ENCODE data around the gene SEC23A. TPM values are rescaled to one million over a fixed set of nuclear protein-coding genes. Genes with fewer than 3 reads are reported as not detected.

Gene SEC23A
- total RNA-seq, 5 donors from 2014 or later (not counting 1 experiment from before 2014, with no cell fraction given): 42.5 to 58.2 (median 49.3) TPM

DNA sequence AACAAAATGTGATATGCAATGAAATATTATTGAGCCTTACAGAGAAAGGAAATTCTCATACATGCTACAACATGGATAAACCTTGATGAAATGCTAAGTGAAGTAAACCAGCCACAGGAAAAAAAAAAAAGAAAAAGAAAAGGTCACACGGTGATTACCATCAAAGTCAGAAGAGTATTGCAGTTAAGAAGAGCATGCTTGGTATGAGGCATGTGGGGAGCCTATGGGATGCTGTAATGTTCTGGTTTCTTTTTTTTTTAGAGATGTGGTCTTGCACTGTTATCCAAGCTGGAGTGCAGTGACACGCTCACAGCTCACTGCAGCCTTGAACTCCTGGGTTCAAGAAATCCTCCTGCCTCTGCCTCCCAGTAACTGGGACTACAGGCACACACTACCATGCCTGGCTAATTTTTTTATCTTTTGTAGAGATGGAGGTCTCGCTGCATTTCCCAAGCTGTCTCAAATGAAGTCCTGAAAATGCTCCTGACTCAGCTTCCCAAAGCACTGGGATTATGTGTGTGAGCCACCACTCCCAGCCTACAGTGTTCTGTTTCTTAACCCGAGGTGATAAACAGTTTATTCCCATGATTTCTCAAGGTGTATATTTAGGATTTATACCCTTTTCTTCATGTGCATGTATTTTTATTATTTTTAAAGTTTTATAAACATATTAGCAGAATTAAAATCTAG is 96.2 kb downstream of the SEC23A start:
- Histone ChIP-seq H3K9me3 (no peaks in the 10 kb centered on the region), H3K4me1 (ENCODE audit: control insufficient read depth in 1 of 2, extremely low read depth in 1 of 2, insufficient read depth in 2 of 2, low read length in 2 of 2) (no peaks in the 10 kb centered on the region), H3K4me3 (ENCODE audit: control insufficient read depth in 1 of 2, extremely low read depth in 1 of 2, low read length in 1 of 2) (no peak overlapping the region), H3K27ac (ENCODE audit: low read length) (no peak overlapping the region), H3K36me3 (ENCODE audit: control insufficient read depth in 2 of 2, extremely low read depth in 1 of 2, insufficient read depth in 1 of 2, low read length in 1 of 2) (no peaks in the 10 kb centered on the region), H3K27me3 (replicated peaks in 1 of 2; ENCODE audit: control insufficient read depth in 2 of 2, extremely low read depth in 1 of 2, insufficient read depth in 2 of 2, low read length in 1 of 2) (peaks cover 0 to 3% of the 10 kb centered on the region in 2 experiments)
- Mint-ChIP-seq H3K9me3 (no peaks in the 10 kb centered on the region), H3K27ac (no peak overlapping the region), H3K27me3 (peaks cover 2 to 4% of the 10 kb centered on the region in 2 donors), H3K4me1 (no peaks in the 10 kb centered on the region), H3K36me3 (no peaks in the 10 kb centered on the region), H3K4me3 (no peak overlapping the region)
- POLR2A ChIA-PET: no interaction called here
- DNase-seq (no peak), ATAC-seq (replicated peaks in 1 of 4) (no peak)
- CTCF ChIA-PET: interaction anchor here in 1 of 2 donors (1.5 kb wide), 1 partner anchor 10 kb away, joined by 3 read pairs; no protein-coding TSS in a partner anchor
- 67% methylated on average over 1 of the region's 4 CpGs for WGBS (ENCODE audit: insufficient coverage)

- no peaks in the 10 kb centered on the region for H3K9me3 Mint-ChIP-seq
- Histone ChIP-seq H3K4me1 (ENCODE audit: control insufficient read depth in 1 of 2, extremely low read depth in 1 of 2, insufficient read depth in 2 of 2, low read length in 2 of 2) (no peaks in the 10 kb centered on the region), H3K36me3 (ENCODE audit: control insufficient read depth in 2 of 2, extremely low read depth in 1 of 2, insufficient read depth in 1 of 2, low read length in 1 of 2) (no peaks in the 10 kb centered on the region), H3K4me3 (ENCODE audit: control insufficient read depth in 1 of 2, extremely low read depth in 1 of 2, low read length in 1 of 2) (no peak overlapping the region), H3K27ac (ENCODE audit: low read length) (no peak overlapping the region), H3K27me3 (replicated peaks in 1 of 2; ENCODE audit: control insufficient read depth in 2 of 2, extremely low read depth in 1 of 2, insufficient read depth in 2 of 2, low read length in 1 of 2) (peaks cover 0 to 6% of the 10 kb centered on the region in 2 experiments), H3K9me3 (no peaks in the 10 kb centered on the region)
- ChIA-PET POLR2A (no interaction called here), CTCF (interaction anchor here in 1 of 2 donors (1.1 kb wide), 1 partner anchor 10 kb away, joined by 4 read pairs; no protein-coding TSS in a partner anchor)
- H3K27ac Mint-ChIP-seq: no peak overlapping the region
- H3K36me3 Mint-ChIP-seq: no peaks in the 10 kb centered on the region
- H3K27me3 Mint-ChIP-seq: peaks cover 2 to 4% of the 10 kb centered on the region in 2 donors
- no peak overlapping the region for H3K4me3 Mint-ChIP-seq
- 90% methylated on average over 6 of the region's 8 CpGs for WGBS (ENCODE audit: insufficient coverage)
- DNase-seq (no peak), ATAC-seq (replicated peaks in 1 of 4) (no peak)
- no peaks in the 10 kb centered on the region for H3K4me1 Mint-ChIP-seq
These were observed 97.8 kb downstream of the SEC23A start for GRCh38 chr14:39005044-39005880.

- Mint-ChIP-seq H3K4me1 (no peaks in the 10 kb centered on the region), H3K27me3 (peaks cover 2 to 7% of the 10 kb centered on the region in 2 donors), H3K4me3 (no peak overlapping the region), H3K9me3 (no peaks in the 10 kb centered on the region), H3K27ac (no peak overlapping the region), H3K36me3 (no peaks in the 10 kb centered on the region)
- H3K4me1 ChIP-seq (ENCODE audit: control insufficient read depth in 1 of 2, extremely low read depth in 1 of 2, insufficient read depth in 2 of 2, low read length in 2 of 2): no peaks in the 10 kb centered on the region
- no CpG with 5 or more reads among the region's 1 CpG for WGBS (ENCODE audit: insufficient coverage)
- H3K4me3 ChIP-seq (ENCODE audit: control insufficient read depth in 1 of 2, extremely low read depth in 1 of 2, low read length in 1 of 2): no peak overlapping the region
- ChIA-PET CTCF (no interaction called here), POLR2A (no interaction called here)
- ATAC-seq (replicated peaks in 1 of 4): no peak
- H3K36me3 ChIP-seq (ENCODE audit: control insufficient read depth in 2 of 2, extremely low read depth in 1 of 2, insufficient read depth in 1 of 2, low read length in 1 of 2): no peaks in the 10 kb centered on the region
- H3K9me3 ChIP-seq: no peaks in the 10 kb centered on the region
- no peak overlapping the region for H3K27ac ChIP-seq (ENCODE audit: low read length)
- DNase-seq: no peak
- peaks cover 0 to 3% of the 10 kb centered on the region in 2 experiments for H3K27me3 ChIP-seq (replicated peaks in 1 of 2; ENCODE audit: control insufficient read depth in 2 of 2, extremely low read depth in 1 of 2, insufficient read depth in 2 of 2, low read length in 1 of 2)
These were observed 103.1 kb downstream of the SEC23A start for GRCh38 chr14:38999949-39000348.

- no peak for ATAC-seq (replicated peaks in 1 of 4)
- H3K27ac Mint-ChIP-seq: no peak overlapping the region
- CTCF ChIA-PET: interaction anchor here in 1 of 2 donors (0.7 kb wide), 1 partner anchor 54 kb away, joined by 5 read pairs; no protein-coding TSS in a partner anchor
These were observed 108.3 kb downstream of the SEC23A start for GRCh38 chr14:38994731-38995130.

DNA sequence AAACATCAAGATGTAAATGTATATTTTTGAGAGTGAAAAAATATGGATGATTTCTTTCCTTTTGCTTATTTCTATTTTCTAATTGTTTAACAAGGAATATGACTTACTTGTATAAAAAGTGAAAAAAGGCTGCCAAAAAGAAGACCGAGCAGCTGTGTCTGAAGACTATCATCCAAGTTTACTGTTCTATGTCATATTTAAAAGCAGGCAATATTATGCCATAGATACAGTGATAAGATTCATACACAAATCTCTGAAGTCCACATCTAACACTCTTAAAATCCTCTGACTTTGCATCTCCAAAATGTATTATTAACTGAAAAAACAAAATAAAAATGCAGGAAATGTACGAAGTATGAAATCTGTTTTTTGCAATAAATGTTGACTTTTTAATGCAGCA is 109.1 kb downstream of the SEC23A start:
- DNase-seq: no peak
- Mint-ChIP-seq H3K9me3 (peaks cover 0 to 4% (median 0%) of the 10 kb centered on the region in 3 donors), H3K4me3 (no peak overlapping the region), H3K27me3 (peaks cover 3 to 15% of the 10 kb centered on the region in 2 donors), H3K36me3 (no peaks in the 10 kb centered on the region), H3K27ac (no peak overlapping the region), H3K4me1 (peaks cover 8 to 9% (median 9%) of the 10 kb centered on the region in 3 donors)
- H3K36me3 ChIP-seq (ENCODE audit: control insufficient read depth in 2 of 2, extremely low read depth in 1 of 2, insufficient read depth in 1 of 2, low read length in 1 of 2): no peaks in the 10 kb centered on the region
- H3K27ac ChIP-seq (ENCODE audit: low read length): no peak overlapping the region
- WGBS (ENCODE audit: insufficient coverage): no CpG with 5 or more reads among the region's 2 CpGs
- no peak overlapping the region for H3K4me3 ChIP-seq (ENCODE audit: control insufficient read depth in 1 of 2, extremely low read depth in 1 of 2, low read length in 1 of 2)
- H3K9me3 ChIP-seq: no peaks in the 10 kb centered on the region
- no peak for ATAC-seq (replicated peaks in 1 of 4)
- no peaks in the 10 kb centered on the region for H3K4me1 ChIP-seq (ENCODE audit: control insufficient read depth in 1 of 2, extremely low read depth in 1 of 2, insufficient read depth in 2 of 2, low read length in 2 of 2)
- CTCF ChIA-PET: interaction anchor here in 1 of 2 donors (0.7 kb wide), 1 partner anchor 23 kb away, joined by 3 read pairs; no protein-coding TSS in a partner anchor
- POLR2A ChIA-PET: no interaction called here
- no peaks in the 10 kb centered on the region for H3K27me3 ChIP-seq (replicated peaks in 1 of 2; ENCODE audit: control insufficient read depth in 2 of 2, extremely low read depth in 1 of 2, insufficient read depth in 2 of 2, low read length in 1 of 2)

More at GRCh38 chr14:38994731-38995130, 108.3 kb downstream of the SEC23A start:
- no peak overlapping the region for H3K27ac ChIP-seq (ENCODE audit: low read length)
- POLR2A ChIA-PET: no interaction called here
- no peaks in the 10 kb centered on the region for H3K36me3 Mint-ChIP-seq
- no peak overlapping the region for H3K4me3 Mint-ChIP-seq
- no peak for DNase-seq
- H3K9me3 ChIP-seq: no peaks in the 10 kb centered on the region
- H3K4me3 ChIP-seq (ENCODE audit: control insufficient read depth in 1 of 2, extremely low read depth in 1 of 2, low read length in 1 of 2): no peak overlapping the region
- no peaks in the 10 kb centered on the region for H3K4me1 ChIP-seq (ENCODE audit: control insufficient read depth in 1 of 2, extremely low read depth in 1 of 2, insufficient read depth in 2 of 2, low read length in 2 of 2)
- no CpG with 5 or more reads among the region's 3 CpGs for WGBS (ENCODE audit: insufficient coverage)
- H3K27me3 ChIP-seq (replicated peaks in 1 of 2; ENCODE audit: control insufficient read depth in 2 of 2, extremely low read depth in 1 of 2, insufficient read depth in 2 of 2, low read length in 1 of 2): no peaks in the 10 kb centered on the region
- peaks cover 3 to 15% of the 10 kb centered on the region in 2 donors for H3K27me3 Mint-ChIP-seq
- peaks cover under 1 to 4% (median 2%) of the 10 kb centered on the region in 3 donors for H3K4me1 Mint-ChIP-seq
- H3K36me3 ChIP-seq (ENCODE audit: control insufficient read depth in 2 of 2, extremely low read depth in 1 of 2, insufficient read depth in 1 of 2, low read length in 1 of 2): no peaks in the 10 kb centered on the region
- peaks cover 0 to 4% (median 0%) of the 10 kb centered on the region in 3 donors for H3K9me3 Mint-ChIP-seq

DNA sequence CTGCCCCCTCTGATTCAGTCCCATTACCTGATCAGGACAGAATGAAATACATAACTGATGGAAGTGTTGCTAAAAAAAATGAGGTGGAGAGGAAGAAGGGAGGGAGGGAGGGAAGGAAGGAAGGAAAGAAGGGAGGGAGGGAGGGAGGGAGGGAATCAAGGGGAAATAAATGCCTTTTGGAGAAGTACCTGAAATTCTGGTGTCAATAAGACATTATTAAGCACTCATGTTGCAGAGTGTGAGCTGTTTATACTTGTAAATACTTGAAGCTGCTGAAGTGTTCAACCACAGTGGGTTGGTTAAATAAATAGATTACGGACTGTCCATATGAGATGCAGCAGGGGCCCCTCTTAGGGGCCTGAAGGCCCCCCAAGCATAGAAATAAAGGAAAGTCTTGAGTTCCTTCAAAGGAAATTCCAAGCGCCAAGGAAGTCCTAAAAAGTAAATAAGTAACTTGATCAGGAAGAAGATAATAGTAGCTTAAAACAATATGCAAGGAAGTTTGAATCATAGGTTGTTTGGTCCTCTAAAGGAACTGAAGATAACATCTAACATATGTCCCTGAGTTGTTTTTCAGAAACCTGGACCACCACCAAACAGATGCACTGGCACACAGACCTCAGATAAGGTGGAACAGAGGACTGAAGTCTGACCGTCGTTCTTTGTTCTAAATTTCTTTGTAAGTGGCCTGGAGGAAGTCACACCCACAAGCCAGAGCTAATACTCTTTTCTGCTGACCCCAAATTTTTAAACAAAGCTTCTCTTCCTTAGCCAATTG is 110.8 kb downstream of the SEC23A start:
- Histone ChIP-seq H3K4me1 (ENCODE audit: control insufficient read depth in 1 of 2, extremely low read depth in 1 of 2, insufficient read depth in 2 of 2, low read length in 2 of 2) (no peaks in the 10 kb centered on the region), H3K4me3 (ENCODE audit: control insufficient read depth in 1 of 2, extremely low read depth in 1 of 2, low read length in 1 of 2) (no peak overlapping the region), H3K36me3 (ENCODE audit: control insufficient read depth in 2 of 2, extremely low read depth in 1 of 2, insufficient read depth in 1 of 2, low read length in 1 of 2) (no peaks in the 10 kb centered on the region), H3K27ac (ENCODE audit: low read length) (no peak overlapping the region), H3K27me3 (replicated peaks in 1 of 2; ENCODE audit: control insufficient read depth in 2 of 2, extremely low read depth in 1 of 2, insufficient read depth in 2 of 2, low read length in 1 of 2) (no peaks in the 10 kb centered on the region), H3K9me3 (no peaks in the 10 kb centered on the region)
- DNase-seq: no peak
- ChIA-PET POLR2A (no interaction called here), CTCF (no interaction called here)
- Mint-ChIP-seq H3K27me3 (peaks cover 3 to 19% of the 10 kb centered on the region in 2 donors), H3K4me3 (no peak overlapping the region), H3K36me3 (no peaks in the 10 kb centered on the region), H3K4me1 (peaks cover 9 to 14% (median 9%) of the 10 kb centered on the region in 3 donors), H3K9me3 (peaks cover 0 to 4% (median 0%) of the 10 kb centered on the region in 3 donors), H3K27ac (no peak overlapping the region)
- WGBS (ENCODE audit: insufficient coverage): no CpG with 5 or more reads among the region's 4 CpGs
- ATAC-seq (replicated peaks in 1 of 4): no peak

Data from T-cell (primary cell).